GM12801 (cell line): ENCODE measurements around the gene SLC35F1.

Experiments
- TF ChIP-seq, protein P1 (sequence below): IDR thresholded peaks from one replicate; pipeline ENCODE4 v1.5.1; 2011; ENCODE audit warnings: control low read depth; ENCODE audit not compliant: insufficient read length; ENCODE audit errors: extremely low read depth

The SLC35F1 gene

DNA sequence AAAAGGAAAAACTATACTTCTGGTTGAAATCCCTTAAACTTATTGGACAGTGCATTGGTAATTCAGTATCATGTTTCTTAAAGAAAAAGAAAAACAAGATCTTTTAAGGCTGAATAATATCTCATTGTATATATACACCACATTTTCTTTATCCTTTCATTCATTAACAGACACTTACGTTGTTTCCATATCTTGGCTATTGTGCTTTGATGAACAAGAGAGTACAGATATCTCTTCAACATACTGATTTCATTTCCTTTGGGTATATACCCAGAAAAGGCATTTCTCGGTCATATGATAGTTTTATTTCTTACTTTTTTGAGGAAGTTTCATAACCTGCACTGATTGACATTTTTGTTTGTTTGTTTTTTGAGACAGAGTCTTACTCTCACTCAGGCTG is 281.5 kb downstream of the SLC35F1 start:
- TF ChIP-seq, protein P1, sequence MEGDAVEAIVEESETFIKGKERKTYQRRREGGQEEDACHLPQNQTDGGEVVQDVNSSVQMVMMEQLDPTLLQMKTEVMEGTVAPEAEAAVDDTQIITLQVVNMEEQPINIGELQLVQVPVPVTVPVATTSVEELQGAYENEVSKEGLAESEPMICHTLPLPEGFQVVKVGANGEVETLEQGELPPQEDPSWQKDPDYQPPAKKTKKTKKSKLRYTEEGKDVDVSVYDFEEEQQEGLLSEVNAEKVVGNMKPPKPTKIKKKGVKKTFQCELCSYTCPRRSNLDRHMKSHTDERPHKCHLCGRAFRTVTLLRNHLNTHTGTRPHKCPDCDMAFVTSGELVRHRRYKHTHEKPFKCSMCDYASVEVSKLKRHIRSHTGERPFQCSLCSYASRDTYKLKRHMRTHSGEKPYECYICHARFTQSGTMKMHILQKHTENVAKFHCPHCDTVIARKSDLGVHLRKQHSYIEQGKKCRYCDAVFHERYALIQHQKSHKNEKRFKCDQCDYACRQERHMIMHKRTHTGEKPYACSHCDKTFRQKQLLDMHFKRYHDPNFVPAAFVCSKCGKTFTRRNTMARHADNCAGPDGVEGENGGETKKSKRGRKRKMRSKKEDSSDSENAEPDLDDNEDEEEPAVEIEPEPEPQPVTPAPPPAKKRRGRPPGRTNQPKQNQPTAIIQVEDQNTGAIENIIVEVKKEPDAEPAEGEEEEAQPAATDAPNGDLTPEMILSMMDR = no peak

DNA sequence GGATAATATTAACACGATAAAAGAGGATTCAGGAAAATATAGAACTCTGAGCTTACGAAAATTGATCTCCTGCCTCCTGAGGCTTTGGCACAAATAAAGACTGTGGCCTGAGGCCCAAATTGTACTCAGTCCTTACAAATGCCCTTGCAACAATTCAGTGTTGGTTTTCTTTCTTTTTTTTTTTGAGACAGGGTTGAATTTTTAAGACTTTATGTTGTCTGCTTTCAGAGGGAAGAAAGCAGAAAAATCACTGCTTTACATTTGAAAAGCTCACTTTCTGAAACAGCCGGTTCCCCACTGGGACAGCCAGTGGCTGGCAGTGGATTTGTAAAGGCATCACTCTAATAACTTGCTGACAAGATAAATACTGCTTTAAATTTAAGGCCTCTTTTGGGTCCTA is 290.5 kb downstream of the SLC35F1 start:
- TF ChIP-seq, protein P1 = no peak

GRCh38 chr6:118198746-118199145 is 291.7 kb downstream of the SLC35F1 start:
- TF ChIP-seq, protein P1 = no peak

DNA sequence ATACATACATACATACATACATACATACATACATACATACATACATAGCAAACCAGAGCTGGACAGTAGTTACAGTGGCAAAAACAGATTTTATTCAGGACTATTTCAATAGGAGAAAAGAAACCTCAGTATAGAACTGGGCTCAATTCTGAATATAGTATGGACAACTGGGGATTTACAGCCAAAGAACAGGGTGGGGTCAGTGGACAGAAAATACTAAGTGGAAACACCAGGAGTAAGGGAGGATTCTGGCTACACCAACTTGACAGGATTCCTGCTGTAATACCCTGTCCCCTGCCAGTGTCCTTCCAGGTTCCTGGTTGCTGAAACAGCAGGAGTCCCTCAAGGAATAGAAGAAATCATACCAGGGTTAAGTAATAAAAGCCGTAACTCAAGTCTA is 293.1 kb downstream of the SLC35F1 start:
- TF ChIP-seq, protein P1 = no peak

DNA sequence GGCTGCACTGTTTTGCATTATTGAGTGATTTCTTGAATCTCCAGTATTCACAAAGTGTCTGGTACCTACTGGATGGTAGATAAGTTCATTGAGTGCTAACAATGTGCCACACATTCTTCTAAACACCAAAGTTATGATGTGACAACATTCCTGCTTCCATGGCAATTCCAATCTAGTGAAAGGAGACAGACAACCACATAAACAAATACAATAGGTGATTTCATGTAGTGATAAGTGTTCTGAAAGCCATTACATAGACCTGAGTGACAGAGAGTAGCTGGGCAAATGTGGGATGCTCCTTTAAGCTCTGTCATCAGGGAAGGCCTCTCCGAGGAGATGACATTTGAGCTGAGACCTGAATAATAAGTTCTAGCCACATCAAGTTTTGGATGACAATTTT is 295.5 kb downstream of the SLC35F1 start:
- TF ChIP-seq, protein P1 = no peak

- TF ChIP-seq, protein P1 = no peak
Measured at GRCh38 chr6:118203545-118203944, 296.5 kb downstream of the SLC35F1 start.

GRCh38 chr6:118206221-118206620 is 299.2 kb downstream of the SLC35F1 start:
- TF ChIP-seq, protein P1 = no peak

DNA sequence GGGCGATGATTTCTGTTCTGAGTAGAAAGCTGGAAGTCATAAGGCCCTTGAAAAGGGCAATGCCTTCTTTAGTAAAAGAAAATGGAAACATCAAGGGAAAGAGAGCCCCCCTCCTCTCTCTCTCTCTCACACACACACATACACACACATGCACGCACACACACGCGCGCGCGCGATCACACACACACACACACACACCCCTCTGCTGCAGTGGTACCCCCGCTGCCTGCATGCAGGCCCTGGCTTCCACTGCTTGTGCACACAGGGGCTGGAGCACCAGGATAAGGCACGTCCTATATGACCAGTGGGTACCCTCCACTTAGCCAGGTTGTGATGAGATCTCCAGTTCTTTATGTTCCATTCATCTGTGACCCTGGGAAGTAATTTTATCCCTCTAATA is 300.9 kb downstream of the SLC35F1 start:
- TF ChIP-seq, protein P1 = no peak
